Measurements from ENCODE around the gene SLC13A2.
"Not testable (repeated sequence)": the region's sequence is repeated elsewhere in the genome, so short reads cannot be mapped to it uniquely, and the experiment has no call there.

Gene SLC13A2

DNA sequence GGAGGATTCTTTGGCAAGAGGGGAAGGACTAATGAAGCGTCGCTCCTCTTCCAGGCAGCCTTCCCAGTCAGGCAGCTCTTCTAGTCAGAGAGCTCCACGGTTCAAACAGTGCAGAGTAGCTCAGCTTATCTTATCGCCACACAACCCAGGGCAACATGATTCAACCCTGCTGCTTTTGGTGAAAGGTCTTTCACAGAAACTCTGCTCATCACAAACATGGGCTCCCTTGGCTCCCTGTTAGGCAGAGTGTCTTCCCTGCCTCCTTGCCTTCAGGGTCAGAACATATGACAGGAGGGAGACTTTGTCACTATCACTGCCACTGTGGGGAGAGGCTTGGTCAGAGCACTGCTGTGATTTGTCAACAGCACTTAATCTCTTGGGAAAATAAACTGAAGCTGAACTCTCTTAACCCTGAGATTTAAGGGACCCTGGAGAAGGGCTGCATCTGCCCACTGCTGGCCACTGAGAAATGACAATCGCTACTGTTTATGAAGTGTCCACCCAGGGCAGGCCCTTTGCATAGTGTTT lies 6.9 kb upstream of the SLC13A2 start:
- TF ChIP-seq POLR2A (IDR thresholded peaks at IDR 0.05; ENCODE audit: low read length): no peak
- TF ChIP-seq GATA1 (IDR thresholded peaks at IDR 0.05; ENCODE audit: low read depth, low read length): no peak
- peak; percentile 69 to 82 for DNase-seq

GRCh38 chr17:28467456-28468025 lies 5.9 kb upstream of the SLC13A2 start:
- TF ChIP-seq POLR2A (IDR thresholded peaks at IDR 0.05; ENCODE audit: low read length) (no peak), GATA1 (IDR thresholded peaks at IDR 0.05; ENCODE audit: low read depth, low read length) (no peak)
- no peak for DNase-seq

DNA sequence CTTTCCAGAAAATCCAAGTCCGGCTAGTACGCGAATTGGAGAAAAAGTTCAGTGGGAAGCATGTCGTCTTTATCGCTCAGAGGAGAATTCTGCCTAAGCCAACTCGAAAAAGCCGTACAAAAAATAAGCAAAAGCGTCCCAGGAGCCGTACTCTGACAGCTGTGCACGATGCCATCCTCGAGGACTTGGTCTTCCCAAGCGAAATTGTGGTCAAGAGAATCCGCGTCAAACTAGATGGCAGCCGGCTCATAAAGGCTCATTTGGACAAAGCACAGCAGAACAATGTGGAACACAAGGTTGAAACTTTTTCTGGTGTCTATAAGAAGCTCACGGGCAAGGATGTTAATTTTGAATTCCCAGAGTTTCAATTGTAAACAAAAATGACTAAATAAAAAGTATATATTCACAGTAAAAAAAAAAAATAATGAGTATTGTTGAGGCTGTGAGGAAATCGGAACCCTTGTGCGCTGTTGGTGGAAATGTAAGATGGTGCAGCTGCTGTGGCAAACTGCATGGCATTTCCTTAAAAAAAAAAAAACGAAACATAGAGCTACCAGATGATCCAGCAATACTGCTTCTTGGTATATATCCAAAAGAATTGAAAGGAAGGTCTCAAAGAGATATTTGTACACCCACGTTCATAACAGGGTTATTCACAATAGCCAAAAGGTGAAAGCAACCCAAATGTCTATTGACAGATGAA lies 5.3 kb upstream of the SLC13A2 start:
- not testable (repeated sequence) for DNase-seq

DNA sequence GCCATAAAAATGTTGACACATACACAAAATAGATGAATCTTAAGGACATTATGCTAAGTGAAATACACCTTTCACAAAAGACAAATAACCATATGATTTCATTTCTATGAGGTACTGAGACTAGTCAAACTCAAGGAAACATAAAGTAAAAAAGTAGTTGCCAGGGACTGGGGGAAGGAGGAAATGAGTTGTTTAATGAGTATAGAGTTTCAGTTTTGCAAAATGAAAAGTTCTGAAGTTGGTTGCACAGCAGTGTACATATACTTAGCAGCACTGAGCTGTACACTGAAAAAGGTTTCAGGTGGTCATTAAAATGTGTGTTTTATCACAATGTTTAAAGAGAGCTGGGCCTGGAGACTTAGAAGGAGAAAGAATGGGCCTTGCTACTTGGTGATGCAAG lies 4.7 kb upstream of the SLC13A2 start:
- no peak for DNase-seq
- no peak for TF ChIP-seq GATA1 (IDR thresholded peaks at IDR 0.05; ENCODE audit: low read depth, low read length)
- TF ChIP-seq POLR2A (IDR thresholded peaks at IDR 0.05; ENCODE audit: low read length): no peak

GRCh38 chr17:28469376-28469775 lies 4.1 kb upstream of the SLC13A2 start:
- TF ChIP-seq POLR2A (IDR thresholded peaks at IDR 0.05; ENCODE audit: low read length) (no peak), GATA1 (IDR thresholded peaks at IDR 0.05; ENCODE audit: low read depth, low read length) (no peak)
- DNase-seq: no peak

GRCh38 chr17:28470266-28470913 lies 3.1 kb upstream of the SLC13A2 start:
- DNase-seq: no peak
- no peak for TF ChIP-seq POLR2A (IDR thresholded peaks at IDR 0.05; ENCODE audit: low read length)
- TF ChIP-seq GATA1 (IDR thresholded peaks at IDR 0.05; ENCODE audit: low read depth, low read length): no peak

DNA sequence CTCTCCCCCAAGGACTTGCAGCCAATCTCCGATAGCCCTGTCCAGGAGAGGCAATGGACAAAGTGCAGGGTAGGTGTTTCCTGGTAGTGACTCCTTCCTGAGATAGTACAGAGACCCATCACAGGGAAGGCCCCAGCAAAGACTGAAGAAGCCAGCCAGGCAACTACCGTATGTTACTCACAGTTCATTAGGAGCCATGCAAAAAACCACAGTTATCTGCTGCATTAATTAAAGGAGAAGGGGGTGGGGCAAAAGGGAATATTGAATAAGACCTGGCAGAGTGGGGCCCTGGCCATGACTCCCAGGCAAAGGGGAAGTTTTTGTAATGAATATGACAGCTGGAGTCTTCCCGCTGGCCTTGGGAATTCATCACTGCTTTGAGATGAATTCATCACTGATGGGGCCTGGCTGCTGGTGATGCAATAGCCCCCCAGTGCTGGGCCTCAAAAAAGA lies 2.5 kb upstream of the SLC13A2 start:
- no peak for TF ChIP-seq POLR2A (IDR thresholded peaks at IDR 0.05; ENCODE audit: low read length)
- TF ChIP-seq GATA1 (IDR thresholded peaks at IDR 0.05; ENCODE audit: low read depth, low read length): no peak
- DNase-seq: no peak

GRCh38 chr17:28471531-28472342 lies 1.7 kb upstream of the SLC13A2 start:
- TF ChIP-seq GATA1 (IDR thresholded peaks at IDR 0.05; ENCODE audit: low read depth, low read length) (no peak), POLR2A (IDR thresholded peaks at IDR 0.05; ENCODE audit: low read length) (no peak)
- DNase-seq: no peak

DNA sequence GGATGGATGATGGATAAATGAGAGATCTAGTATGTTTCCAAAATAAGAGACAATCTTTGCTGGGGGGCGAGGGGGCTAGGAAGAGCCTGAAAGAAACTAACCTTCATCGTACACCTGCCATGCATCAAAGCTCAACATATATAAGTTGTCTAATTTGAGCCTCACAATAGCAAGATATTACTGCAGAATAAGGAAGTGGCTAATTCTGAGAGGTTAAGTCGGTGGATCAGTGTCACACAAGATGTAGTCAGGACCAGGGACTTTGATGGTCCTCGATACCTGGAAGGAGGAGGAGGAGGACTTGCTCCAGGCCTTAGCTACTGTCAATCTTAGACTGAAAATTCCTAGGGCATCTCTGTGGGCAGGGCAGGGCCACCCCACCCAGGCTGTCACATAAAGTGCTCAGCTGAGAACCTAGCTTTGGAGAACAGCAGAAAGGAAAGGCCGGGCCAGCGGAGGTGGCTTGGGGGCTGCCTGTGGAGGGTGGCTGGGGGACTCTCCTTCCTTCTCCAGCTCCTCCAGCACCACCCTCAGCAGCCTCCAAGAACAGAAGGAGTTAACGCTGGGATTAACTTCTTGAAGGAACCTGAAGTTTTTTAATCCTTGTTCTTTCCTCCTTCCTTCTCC lies 460 bp upstream of the SLC13A2 start:
- TF ChIP-seq GATA1 (IDR thresholded peaks at IDR 0.05; ENCODE audit: low read depth, low read length) (no peak), POLR2A (IDR thresholded peaks at IDR 0.05; ENCODE audit: low read length) (no peak)
- DNase-seq: no peak

DNA sequence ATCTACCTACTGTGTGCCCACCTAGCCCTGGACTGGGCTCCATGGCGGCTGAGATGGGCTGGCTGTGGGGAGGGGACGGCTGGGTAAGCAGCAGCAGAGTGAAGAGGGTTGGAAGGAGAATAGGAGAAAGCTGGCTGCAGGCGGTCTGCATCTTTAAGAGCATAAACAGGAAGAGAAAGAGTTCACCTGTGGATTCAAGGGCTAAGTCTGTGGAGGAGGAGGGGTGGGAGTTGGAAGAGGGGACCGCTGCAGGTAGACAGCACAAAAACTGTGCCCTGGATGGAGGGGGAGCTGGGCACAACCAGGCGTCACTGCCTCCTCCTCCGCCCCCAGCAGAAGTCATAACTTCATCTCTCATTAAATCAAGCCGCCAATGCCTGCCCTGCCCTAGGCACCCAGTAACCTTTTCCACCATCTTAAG lies 677 bp downstream of the SLC13A2 start:
- DNase-seq: no peak
- TF ChIP-seq POLR2A (IDR thresholded peaks at IDR 0.05; ENCODE audit: low read length) (no peak), GATA1 (IDR thresholded peaks at IDR 0.05; ENCODE audit: low read depth, low read length) (no peak)

- DNase-seq: no peak
Measured at GRCh38 chr17:28475151-28475900, 1.9 kb downstream of the SLC13A2 start.

DNA sequence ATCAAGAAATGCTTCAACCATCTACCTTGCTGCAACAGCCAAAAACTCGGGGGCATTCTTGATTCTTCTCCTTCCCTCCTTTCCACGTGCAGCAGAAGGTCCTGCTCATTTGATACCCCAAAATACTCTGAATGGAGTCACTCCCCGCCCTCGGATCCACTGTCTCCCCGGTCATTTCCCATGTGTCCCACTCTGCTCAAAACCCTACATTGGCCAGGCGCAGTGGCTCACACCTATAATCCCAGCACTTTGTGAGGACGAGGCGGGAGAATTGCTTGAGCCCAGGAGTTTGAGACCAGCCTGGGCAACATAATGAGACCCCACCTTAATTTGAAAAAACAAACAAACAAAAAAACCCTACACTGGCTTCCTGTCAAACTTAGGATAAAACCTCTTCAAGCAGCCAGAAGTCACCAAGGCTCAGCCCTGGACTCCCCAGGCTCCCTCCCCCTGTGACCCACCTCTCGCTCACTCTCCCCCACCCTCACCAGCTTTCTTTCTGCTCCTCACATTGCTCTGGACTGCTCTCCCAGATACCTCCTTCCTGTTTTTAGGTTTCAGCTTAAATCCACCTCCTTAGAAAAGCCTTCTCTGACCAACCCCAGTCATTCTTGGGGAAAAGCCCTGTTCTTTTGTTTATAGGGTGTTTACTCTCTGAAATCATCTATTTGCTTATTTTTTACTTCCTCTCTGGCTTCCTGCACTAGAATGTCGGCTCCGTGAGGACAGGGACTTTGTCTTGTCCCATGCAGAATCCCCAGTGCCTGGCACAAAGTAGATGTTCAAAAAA lies 2.8 kb downstream of the SLC13A2 start:
- no peak for TF ChIP-seq GATA1 (IDR thresholded peaks at IDR 0.05; ENCODE audit: low read depth, low read length)
- no peak for TF ChIP-seq POLR2A (IDR thresholded peaks at IDR 0.05; ENCODE audit: low read length)
- no peak for DNase-seq

More at GRCh38 chr17:28475151-28475900, 1.9 kb downstream of the SLC13A2 start:
- TF ChIP-seq POLR2A (IDR thresholded peaks at IDR 0.05; ENCODE audit: low read length): no peak
- no peak for TF ChIP-seq GATA1 (IDR thresholded peaks at IDR 0.05; ENCODE audit: low read depth, low read length)
